ENCODE data around the gene TMEM120B.

The TMEM120B gene

DNA sequence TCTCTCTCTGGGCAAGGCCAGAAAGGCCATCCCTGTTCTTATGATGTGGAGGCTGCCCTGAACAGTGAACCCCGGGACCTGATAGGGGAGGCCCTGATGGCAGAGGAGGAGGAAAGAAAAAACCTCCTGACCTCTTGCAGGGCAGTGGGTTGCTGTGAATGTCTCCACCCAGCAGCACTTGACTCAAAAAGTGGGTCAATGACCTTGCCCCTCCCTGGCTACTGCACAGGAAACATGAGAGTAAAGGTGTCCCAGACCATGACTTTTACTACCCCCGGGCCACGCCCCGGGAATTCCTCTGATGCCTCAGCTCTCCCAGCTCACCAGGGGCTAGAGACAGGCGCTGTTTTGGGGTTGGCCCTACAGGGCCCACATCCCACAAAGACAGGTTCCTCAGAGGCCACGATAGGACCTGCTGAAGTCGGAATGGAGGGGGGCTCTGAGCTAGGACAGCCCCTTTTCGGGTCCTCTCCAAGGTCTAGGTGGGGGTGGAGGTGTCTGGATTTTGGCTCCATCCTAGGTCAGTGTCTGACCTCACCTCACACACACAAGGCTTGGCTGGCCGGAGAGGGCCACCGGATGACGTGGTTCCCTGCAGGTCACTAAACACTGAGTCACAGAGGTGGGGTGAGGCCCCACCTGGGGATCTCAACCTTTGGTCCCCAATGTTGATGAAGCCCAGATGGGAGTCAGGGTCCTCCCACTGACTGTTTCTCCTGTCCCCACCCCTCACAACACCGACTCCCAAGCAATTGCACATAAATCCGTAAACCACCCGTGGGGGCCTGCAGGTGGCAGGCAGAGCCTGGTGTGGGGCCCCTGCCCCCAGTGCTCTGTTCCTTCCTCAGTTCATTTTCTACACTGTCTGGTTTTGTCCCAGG lies 79.4 kb downstream of the TMEM120B start:
- TF ChIP-seq, protein P1, sequence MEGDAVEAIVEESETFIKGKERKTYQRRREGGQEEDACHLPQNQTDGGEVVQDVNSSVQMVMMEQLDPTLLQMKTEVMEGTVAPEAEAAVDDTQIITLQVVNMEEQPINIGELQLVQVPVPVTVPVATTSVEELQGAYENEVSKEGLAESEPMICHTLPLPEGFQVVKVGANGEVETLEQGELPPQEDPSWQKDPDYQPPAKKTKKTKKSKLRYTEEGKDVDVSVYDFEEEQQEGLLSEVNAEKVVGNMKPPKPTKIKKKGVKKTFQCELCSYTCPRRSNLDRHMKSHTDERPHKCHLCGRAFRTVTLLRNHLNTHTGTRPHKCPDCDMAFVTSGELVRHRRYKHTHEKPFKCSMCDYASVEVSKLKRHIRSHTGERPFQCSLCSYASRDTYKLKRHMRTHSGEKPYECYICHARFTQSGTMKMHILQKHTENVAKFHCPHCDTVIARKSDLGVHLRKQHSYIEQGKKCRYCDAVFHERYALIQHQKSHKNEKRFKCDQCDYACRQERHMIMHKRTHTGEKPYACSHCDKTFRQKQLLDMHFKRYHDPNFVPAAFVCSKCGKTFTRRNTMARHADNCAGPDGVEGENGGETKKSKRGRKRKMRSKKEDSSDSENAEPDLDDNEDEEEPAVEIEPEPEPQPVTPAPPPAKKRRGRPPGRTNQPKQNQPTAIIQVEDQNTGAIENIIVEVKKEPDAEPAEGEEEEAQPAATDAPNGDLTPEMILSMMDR (conservative IDR thresholded peaks at IDR 0.05; ENCODE audit: low read depth), result no peak
- no peak for DNase-seq (ENCODE audit: low spot score)
- ChIA-PET CTCF (interaction anchor here (1.0 to 7.9 kb wide), 6 partner anchors 14 to 239 kb away, joined by 3 to 212 read pairs (median 20); partner anchors contain the start of gene PSMD9), POLR2A (ENCODE audit: low non-redundant PET) (no interaction called here)
- peak overlapping the region; percentile 100 for H3K27ac ChIP-seq

DNA sequence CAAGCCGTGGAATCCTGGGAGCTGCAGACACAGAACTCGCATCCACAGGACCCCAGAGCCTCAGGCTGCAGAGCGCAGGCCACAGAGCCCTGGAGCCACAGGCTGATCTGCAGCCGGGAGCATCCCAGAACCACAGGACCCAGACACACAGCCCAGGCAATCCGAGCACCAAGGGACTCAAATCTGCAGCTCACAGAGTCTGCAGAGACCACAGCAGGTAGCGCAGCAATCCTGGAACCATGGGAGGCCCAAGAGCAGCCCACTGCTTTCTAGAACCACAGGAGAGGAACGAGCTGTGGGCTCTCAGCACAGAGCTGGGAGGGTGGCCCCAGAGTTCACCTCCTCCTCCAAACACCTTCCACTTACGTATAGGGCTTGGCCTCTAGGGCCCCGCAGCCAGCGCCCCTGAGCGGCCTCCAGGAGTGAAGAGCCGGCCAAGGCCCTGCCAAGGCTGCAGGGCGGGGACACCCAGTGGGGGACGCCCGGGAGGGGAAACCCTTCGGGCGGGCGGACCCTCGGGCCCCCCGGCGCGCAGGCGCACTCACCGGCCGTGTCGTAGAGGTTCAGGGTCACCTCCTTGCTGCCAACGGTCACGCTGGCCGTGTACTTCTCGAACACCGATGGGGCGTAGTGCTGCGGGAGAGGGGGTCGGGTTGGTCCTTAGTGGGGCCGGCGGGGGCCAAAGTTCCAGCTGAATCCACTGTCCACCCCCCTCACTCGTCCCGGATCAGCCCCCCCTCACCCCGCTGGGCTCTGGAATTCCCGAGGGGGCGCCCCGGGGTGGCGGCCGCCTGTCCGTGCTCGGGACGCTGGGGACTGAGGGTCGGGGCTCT lies 80.3 kb downstream of the TMEM120B start:
- TF ChIP-seq, protein P1 (conservative IDR thresholded peaks at IDR 0.05; ENCODE audit: low read depth), result no peak
- H3K27ac ChIP-seq, result peak overlapping the region; percentile 100
- DNase-seq (ENCODE audit: low spot score), result no peak
- ChIA-PET CTCF (interaction anchor here (0.6 to 7.9 kb wide), 14 partner anchors 10 to 259 kb away, joined by 3 to 212 read pairs (median 9); partner anchors contain the start of genes PSMD9 and SETD1B), POLR2A (ENCODE audit: low non-redundant PET) (no interaction called here)

DNA sequence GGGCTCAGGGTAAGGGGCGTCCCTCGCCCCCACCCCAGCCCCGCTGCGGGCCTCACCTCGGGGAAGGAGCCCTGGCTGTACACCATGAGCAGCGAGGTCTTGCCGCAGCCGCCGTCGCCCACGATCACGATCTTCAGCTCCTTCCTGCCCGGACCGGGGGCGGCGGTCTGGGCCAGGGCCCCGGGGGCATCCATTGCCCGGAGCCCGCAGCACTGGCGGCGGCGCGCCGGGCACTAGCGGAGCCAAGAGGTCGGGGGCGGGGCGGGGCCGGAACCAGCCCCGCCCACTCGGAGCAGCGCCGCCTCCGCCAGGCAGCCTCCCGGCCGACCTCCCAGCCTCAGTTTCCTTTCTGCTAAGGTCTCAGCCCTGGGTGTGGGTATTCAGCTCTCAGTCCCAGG lies 80.9 kb downstream of the TMEM120B start, which contains the start of gene RHOF:
Gene RHOF (minus strand): TSS at position 249 of the 398 bp plus-strand sequence. CDS start 55 bp downstream, at position 194.
- no peak for DNase-seq (ENCODE audit: low spot score)
- ChIA-PET POLR2A (ENCODE audit: low non-redundant PET) (no interaction called here), CTCF (interaction anchor here (0.6 to 7.9 kb wide), 27 partner anchors 9 to 349 kb away, joined by 3 to 212 read pairs (median 7); partner anchors contain the start of genes PSMD9 and SETD1B)
- peak within 1 kb of the TSS; percentile 100 for H3K27ac ChIP-seq
- TF ChIP-seq, protein P1 (conservative IDR thresholded peaks at IDR 0.05; ENCODE audit: low read depth), result no peak

DNA sequence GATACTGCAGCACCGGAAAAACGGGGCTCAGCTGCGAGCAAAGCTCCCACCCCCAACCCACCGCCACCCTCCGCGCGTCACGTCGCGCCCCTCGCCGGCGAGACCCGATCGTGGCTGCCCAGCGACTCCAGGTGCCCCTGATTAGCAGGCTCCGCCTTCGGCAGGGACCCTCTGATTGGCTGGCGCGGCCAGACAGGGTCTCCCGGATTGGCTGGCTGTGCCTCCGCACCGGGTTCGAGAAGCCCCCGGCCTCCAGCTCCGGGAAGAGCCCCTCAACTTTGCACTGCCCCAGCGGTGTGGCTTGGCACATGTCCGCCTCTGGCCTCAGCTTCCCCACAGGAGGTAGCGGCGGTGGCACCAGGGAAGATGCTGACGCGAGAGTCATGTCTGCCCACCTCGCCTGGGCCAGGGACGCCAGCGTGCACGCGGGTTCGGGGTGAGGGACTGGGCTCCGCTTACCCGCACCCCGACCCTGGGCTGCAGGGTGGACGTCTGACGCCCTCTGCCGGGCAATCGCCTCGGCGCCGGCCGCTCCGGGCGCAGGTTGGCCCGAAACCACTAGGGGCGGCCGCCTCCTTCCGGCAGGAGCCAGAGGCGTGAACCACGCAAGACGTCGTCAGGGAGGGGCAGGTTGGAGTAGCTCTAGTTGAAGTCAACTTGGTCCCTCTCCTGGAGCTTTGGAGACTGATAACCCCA lies 81.4 kb downstream of the TMEM120B start:
- H3K27ac ChIP-seq, result peak overlapping the region; percentile 100
- peak; percentile 85 for DNase-seq (ENCODE audit: low spot score)
- CTCF ChIA-PET, result interaction anchor here (0.5 to 7.9 kb wide), 40 partner anchors 9 to 411 kb away, joined by 3 to 212 read pairs (median 4); partner anchors contain the start of genes PSMD9, SETD1B and TMEM120B
- POLR2A ChIA-PET (ENCODE audit: low non-redundant PET), result interaction anchor here (0.6 to 2.2 kb wide), 3 partner anchors 10 to 18 kb away, joined by 3 to 12 read pairs (median 5); partner anchors contain the start of gene SETD1B
- TF ChIP-seq, protein P1 (conservative IDR thresholded peaks at IDR 0.05; ENCODE audit: low read depth), result peak; percentile 98

DNA sequence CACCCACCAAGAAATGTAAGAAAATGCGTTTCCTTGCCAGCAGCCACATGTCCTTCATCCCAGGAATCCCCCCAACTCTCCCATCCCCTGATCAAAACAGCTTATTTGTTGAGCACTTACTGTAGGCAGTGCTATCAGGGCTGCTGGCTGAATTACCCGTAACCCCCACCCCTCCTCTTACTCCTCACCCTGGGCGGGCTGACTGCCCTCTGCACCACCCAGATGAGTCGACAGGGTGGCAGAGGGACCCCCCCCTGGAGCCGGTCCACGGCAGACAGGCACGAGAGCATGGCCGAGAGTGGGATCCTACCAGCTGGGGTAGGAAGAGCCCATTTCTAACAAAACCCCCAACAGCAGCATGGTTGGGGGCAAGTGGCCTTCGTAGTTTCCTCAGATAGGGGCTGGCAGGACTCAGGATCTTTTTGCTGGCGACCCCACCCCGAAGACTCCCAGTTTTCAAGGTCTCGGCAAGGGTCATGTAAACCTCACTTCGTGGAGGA lies 82.0 kb downstream of the TMEM120B start:
- TF ChIP-seq, protein P1 (conservative IDR thresholded peaks at IDR 0.05; ENCODE audit: low read depth), result peak; percentile 64; the same call in 1 of the 2 replicates
- POLR2A ChIA-PET (ENCODE audit: low non-redundant PET), result interaction anchor here (0.6 to 2.2 kb wide), 3 partner anchors 9 to 17 kb away, joined by 3 to 12 read pairs (median 5); partner anchors contain the start of gene SETD1B
- CTCF ChIA-PET, result interaction anchor here (0.5 to 7.9 kb wide), 41 partner anchors 8 to 482 kb away, joined by 3 to 212 read pairs (median 5); partner anchors contain the start of genes PSMD9, SETD1B and TMEM120B
- DNase-seq (ENCODE audit: low spot score), result no peak
- H3K27ac ChIP-seq, result peak overlapping the region; percentile 100
